GM10266 (cell line): ENCODE results near the gene GNA12.

Experiments used
- DNase-seq: peaks from one replicate; pipeline ENCODE4 v3.0.0; 2012; ENCODE audit errors: extremely low spot score
- CTCF ChIP-seq: IDR thresholded peaks from 2 replicates; pipeline ENCODE4 v1.5.1; 2012; ENCODE audit warnings: mild to moderate bottlenecking, low read depth; ENCODE audit not compliant: control insufficient read depth, insufficient read depth; ENCODE audit errors: missing control alignments

Gene GNA12

GRCh38 chr7:2779051-2779450, 65.1 kb downstream of the GNA12 start:
- DNase-seq, result no peak
- TF ChIP-seq CTCF, result no peak

GRCh38 chr7:2777898-2778535, 66.1 kb downstream of the GNA12 start:
- no peak for DNase-seq
- TF ChIP-seq CTCF, result no peak

GRCh38 chr7:2776401-2776800, 67.7 kb downstream of the GNA12 start:
- TF ChIP-seq CTCF, result no peak
- DNase-seq, result no peak

- no peak for DNase-seq
- TF ChIP-seq CTCF, result no peak
Observed at GRCh38 chr7:2775785-2776184, 68.3 kb downstream of the GNA12 start.

GRCh38 chr7:2775376-2775775, 68.7 kb downstream of the GNA12 start:
- no peak for DNase-seq
- no peak for TF ChIP-seq CTCF

GRCh38 chr7:2774935-2775334, 69.2 kb downstream of the GNA12 start:
- DNase-seq, result no peak
- no peak for TF ChIP-seq CTCF

- no peak for DNase-seq
- TF ChIP-seq CTCF, result no peak
Observed at GRCh38 chr7:2774280-2774679, 69.8 kb downstream of the GNA12 start.
